HG03139 (cell line): Measurements from ENCODE around the gene LIMS2.

ENCODE experiments used
- ATAC-seq: cut with Tn5 transposase; IDR thresholded peaks from one replicate; pipeline ENCODE4 v1.9.1; 2021; ENCODE audit not compliant: unreplicated experiment

Gene LIMS2

DNA sequence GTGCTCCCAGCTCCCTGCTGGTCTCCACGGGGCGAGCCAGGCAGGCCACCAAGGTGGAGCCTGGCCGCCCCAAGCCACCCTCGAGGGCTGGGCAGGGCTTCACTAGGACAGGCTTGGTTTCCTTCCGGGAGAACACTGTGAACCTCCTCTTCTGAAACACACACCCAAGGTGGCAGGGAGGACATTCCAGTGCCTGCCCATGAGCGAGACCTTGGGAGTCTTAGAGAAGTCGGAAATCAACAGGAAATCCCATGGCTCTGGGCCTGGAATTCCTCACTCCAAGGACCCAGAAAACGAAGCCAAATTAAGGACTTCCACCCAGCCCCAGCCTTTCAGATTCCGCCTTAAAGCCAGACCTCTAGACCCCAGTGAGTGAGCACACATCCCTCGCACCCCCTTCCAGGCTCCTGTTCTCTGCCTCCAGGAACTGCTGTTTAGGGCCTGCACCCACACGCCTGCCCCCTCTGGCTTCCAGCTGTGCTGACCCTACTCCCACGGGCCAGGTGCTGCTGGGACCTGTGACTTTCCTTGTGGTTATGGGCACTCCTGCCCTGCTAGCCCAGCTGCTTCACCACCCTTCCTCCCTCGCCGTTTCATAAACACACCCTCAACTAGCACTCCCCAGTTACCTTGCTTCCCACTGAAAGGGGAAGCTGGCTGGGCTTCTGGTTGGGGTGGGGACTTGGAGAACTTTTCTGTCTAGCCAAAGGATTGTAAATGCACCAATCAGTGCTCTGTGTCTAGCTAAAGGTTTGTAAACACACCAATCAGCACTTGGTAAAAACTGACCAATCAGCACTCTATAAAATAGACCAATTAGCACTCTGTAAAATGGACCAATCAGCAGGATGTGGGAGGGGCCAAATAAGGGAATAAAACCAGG lies 15.7 kb downstream of the LIMS2 start:
- no peak for ATAC-seq

GRCh38 chr2:127658641-127659407 lies 16.5 kb downstream of the LIMS2 start:
- no peak for ATAC-seq

DNA sequence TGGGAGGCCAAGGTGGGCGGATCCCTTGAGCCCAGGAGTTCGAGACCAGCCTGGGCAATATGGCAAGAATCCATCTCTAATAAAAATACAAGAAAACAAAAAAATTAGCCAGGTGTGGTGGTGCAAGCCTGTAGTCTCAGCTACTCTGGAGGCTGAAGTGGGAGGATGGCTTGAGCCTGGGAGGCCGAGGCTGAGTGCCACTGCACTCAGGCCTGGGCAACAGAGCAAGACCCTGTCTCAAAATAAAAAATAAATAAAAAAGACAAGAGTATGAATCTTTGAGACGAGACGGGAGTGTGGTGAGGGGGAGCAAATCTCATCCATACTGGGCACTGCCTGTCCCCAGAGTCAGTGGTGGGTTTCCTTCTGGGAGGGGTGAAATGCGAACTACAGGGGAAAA lies 17.2 kb downstream of the LIMS2 start:
- no peak for ATAC-seq

- no peak for ATAC-seq
Observed at GRCh38 chr2:127657232-127657595, 18.1 kb downstream of the LIMS2 start.

- no peak for ATAC-seq
Observed at GRCh38 chr2:127656569-127657231, 18.6 kb downstream of the LIMS2 start.

DNA sequence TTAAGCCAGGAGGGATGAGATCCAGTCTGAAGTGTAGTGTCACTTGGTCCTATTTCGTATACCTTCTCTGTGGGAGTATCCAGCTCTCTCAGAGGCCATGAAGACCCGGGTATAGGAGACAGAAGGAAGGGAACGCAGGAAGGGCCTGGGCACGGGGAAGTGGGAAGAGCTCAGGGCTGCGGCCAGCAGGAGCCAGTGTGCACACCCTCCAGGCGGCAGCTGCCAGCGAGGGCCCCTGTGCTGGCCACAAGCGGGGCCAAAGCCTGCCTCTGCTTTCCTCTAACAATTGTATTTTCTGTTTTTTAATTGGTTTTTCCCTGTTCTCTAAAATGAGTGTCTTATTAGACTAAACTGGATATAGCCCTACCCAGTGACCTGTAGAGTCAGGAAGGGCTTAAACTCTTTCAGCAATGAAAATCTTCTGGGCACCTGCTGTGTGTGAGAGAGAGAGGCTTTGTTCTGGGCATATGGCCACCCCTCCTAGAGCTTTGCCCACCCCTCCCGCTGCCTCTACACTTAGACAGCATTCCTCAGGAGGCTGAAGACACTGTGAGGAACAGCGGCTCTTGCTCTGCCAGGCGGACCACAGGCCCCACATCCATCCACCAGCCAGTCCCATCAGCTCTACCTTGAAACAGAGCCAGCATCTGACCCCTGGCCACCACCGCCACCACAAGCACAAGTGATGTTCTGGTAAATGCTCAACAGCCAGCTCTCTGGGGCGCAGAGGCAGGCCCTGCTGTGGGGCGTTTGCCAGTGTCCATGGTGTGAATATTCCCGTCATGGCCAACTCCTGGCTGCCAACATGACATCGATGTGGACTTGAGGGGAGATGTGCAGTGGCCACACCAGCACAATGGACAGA lies 19.9 kb downstream of the LIMS2 start:
- ATAC-seq: no peak

- no peak for ATAC-seq
Observed at GRCh38 chr2:127654838-127655175, 20.5 kb downstream of the LIMS2 start.

GRCh38 chr2:127654084-127654837 lies 21.1 kb downstream of the LIMS2 start:
- no peak for ATAC-seq

DNA sequence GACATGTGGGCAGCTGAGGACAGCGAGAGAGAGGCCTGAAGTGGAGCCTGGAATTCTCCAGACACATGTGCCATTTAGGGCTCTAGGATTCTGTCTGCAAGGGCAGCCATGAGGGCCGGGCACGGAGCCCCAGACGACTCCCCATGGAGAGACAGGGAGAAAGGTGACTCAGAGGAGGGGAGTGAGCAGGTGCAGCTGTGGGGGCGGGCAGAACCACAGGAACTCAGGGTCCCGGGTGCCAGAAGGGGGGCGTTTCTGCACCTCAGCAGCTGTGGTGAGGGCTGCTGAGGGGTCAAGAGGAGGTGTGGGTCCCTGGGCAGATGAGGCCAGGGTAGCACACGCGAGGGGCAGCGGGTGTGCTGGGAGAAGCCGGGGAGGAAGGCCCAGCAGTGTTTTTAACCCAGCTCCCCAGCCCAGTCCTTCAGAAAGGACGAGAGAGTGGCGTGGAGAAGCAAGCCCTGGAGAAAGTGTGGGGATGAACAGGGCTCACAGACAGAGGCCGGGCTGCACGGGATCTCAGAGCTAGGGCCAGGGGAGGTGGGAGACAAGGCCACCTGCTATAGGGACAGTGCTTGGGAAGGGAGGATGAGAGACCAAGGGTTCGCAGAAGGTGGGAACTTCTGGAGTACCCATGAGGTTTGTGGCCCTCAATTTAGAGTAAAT lies 21.8 kb downstream of the LIMS2 start:
- ATAC-seq: no peak

DNA sequence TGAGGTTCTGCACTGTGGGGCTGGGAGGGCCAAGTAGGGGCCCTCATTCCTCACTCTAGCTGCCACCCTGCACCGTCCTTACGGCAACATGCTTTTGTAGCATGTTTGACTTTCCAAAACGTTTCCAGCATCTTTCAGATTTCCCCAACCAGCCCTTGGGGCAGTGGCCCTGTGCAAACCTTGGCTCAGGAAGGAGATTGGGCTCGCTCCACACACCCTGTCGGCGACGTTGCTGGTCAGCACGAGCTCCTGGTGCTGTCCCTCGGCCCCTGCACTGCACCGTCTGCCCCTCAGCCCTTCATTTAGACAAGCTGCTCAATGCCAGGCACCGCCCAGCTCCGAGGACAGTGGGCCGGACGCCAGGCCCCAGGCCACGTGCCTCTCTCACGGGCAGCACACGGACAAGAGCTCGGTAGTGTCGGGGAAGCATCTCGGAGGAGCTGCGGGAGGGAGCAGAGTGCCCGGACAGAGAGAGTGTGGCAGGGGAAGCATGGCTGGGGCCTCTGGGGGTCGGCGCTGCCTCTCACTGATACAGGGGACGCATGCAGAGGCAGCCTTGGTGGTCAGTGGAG lies 22.5 kb downstream of the LIMS2 start:
- ATAC-seq: no peak

DNA sequence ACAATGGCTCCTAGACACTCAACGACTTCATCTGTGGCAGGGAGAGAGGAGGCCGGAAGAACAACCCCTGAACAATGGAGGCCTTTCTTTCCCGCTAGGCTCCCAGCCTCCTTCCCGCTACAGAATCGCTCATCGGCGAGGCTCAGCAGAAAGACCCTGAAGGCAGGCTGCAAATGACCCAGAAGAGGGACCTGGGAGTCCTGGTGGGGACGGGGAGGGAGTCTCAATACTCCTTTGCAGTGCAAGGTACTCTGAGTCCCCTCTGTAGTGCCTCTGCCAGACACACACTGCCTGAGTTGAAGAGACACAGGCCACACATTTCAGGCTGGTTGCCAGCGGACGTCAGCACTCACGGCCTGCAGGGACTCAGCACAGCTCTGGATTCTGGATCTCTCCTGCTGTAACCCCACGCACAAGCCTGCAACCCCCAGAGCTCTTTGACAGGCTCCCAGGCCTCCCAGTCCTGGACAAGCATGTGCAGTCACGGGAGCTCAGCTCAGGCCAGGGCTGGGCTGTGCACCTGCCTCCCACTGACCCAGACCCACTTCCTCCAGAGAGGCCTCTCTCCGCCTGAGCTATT lies 23.3 kb downstream of the LIMS2 start:
- no peak for ATAC-seq

DNA sequence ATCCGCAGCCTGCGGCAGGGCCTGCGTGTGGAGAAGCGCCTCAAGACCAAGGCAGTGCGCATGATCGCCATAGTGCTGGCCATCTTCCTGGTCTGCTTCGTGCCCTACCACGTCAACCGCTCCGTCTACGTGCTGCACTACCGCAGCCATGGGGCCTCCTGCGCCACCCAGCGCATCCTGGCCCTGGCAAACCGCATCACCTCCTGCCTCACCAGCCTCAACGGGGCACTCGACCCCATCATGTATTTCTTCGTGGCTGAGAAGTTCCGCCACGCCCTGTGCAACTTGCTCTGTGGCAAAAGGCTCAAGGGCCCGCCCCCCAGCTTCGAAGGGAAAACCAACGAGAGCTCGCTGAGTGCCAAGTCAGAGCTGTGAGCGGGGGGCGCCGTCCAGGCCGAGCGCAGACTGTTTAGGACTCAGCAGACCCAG lies 23.9 kb downstream of the LIMS2 start:
- no peak for ATAC-seq

DNA sequence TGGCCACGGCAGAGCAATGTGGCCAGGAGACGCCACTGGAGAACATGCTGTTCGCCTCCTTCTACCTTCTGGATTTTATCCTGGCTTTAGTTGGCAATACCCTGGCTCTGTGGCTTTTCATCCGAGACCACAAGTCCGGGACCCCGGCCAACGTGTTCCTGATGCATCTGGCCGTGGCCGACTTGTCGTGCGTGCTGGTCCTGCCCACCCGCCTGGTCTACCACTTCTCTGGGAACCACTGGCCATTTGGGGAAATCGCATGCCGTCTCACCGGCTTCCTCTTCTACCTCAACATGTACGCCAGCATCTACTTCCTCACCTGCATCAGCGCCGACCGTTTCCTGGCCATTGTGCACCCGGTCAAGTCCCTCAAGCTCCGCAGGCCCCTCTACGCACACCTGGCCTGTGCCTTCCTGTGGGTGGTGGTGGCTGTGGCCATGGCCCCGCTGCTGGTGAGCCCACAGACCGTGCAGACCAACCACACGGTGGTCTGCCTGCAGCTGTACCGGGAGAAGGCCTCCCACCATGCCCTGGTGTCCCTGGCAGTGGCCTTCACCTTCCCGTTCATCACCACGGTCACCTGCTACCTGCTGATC lies 24.4 kb downstream of the LIMS2 start:
- no peak for ATAC-seq

- no peak for ATAC-seq
Observed at GRCh38 chr2:127650041-127650784, 25.1 kb downstream of the LIMS2 start.

DNA sequence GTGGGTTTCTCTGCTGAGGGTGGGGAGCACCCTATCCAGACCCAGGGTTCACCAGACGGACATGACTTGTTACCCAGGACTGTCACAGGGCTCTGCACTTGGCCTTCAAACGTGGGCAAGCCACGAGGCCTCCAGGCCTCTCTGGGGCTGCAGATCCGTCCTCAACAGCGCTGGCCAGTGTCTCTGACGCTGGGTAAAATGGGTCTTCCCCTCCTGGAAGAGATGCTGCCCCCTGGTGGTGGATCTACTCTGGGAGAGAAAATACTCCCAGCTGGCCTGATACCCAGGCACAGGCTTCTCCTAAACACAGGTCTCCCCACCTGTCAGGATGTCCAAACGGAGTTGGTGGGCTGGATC lies 25.7 kb downstream of the LIMS2 start:
- peak; percentile 69 for ATAC-seq

DNA sequence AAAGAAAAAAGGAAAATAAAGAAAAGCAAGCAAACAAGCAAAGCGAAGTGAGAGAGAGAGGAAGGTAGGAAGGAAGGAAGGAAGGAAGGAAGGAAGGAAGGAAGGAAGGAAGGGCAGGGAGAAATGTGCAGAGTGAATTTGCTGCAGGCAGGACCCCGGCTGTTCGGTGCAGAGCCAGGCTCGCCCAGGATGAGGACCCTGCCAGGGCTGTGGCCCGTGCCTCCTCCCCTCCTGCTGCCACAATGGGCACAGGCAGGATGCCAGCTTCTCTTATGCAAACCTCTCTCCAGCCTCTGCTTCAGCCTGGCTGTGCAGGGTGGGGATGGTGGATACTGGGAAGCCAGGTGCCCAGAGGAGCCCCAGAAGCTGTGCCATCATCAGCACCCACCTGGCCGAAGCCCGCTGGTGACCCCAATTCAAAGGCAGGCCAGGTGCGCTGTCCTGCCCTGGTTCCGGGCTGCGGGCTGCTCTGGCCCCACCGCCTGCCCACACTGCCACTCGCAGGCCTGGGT lies 26.2 kb downstream of the LIMS2 start:
- ATAC-seq: no peak

- ATAC-seq: no peak
Observed at GRCh38 chr2:127648321-127648720, 27.0 kb downstream of the LIMS2 start.
